SU-DHL-6 (cell line): Measurements from ENCODE around the gene MED29.

Experiments used
- CTCF ChIP-seq: fragments of 200-600 bp; sonication (generic); IDR thresholded peaks from one replicate; pipeline ENCODE4 v1.5.1; 2017; ENCODE audit warnings: antibody characterized with exemption, mild to moderate bottlenecking, low read length, moderate library complexity; ENCODE audit not compliant: insufficient read depth, poor library complexity, severe bottlenecking
- EZH2phosphoT487 ChIP-seq: fragments of 200-600 bp; sonication (generic), shearing (Covaris generic); conservative IDR thresholded peaks from 2 replicates; pipeline ENCODE4 v1.6.1; 2018; ENCODE audit warnings: mild to moderate bottlenecking, antibody characterized with exemption, low read length, moderate library complexity, mixed read lengths

GRCh38 chr19:39420769-39421168, 29.6 kb downstream of the MED29 start:
- TF ChIP-seq CTCF (no peak), EZH2phosphoT487 (no peak)
